ENCODE measurements around the gene KCNK13. TPM values are rescaled to one million over a fixed set of nuclear protein-coding genes. Genes with fewer than 3 reads are reported as not detected.

The KCNK13 gene
- total RNA-seq, 1 experiment from 2014 or later, result not detected

DNA sequence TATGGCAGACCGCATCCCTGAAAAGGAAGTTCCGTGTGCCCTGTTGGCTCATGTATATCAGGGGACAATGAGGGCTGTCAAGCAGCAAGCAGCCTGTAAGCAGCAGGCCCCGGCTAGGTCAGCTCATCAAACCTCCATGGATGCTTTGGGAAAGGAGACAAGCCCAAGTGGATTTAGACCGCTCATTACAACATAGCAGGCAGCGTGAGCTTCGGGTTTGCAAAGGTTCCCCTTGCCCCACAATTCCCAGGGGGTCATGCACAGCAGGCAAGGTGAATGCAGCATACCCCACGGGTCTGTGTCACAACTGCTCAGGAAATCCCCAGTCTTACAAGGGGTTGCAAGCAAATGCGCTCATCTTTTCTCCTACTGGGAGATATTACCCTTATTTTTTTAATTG, 54.6 kb downstream of the KCNK13 start:
- Histone ChIP-seq H3K4me2 (ENCODE audit: low read depth, low read length, poor library complexity, severe bottlenecking) (no peak overlapping the region), H3K9me2 (replicated peaks; ENCODE audit: insufficient read depth, low read length) (no peaks in the 10 kb centered on the region), H3K27me3 (ENCODE audit: low read length) (peaks cover 4% of the 10 kb centered on the region; the same call in 1 of the 2 replicates), H3K79me2 (ENCODE audit: low read length) (no peaks in the 10 kb centered on the region), H3K9me3 (ENCODE audit: low read length) (no peaks in the 10 kb centered on the region), H3K27ac (ENCODE audit: low read length) (no peak overlapping the region), H3K4me3 (ENCODE audit: low read length) (no peak overlapping the region), H3K36me3 (ENCODE audit: insufficient read depth, low read length) (no peaks in the 10 kb centered on the region), H3K9ac (ENCODE audit: low read length) (no peak overlapping the region), H3K4me1 (ENCODE audit: low read length) (peaks cover 8% of the 10 kb centered on the region), H2AFZ (ENCODE audit: low read length) (0 out of 2 replicates have a peak overlapping the region, but pooled peaks have one; percentile 5), H4K20me1 (ENCODE audit: insufficient read depth, low read depth, low read length) (no peaks in the 10 kb centered on the region)
- DNase-seq, result no peak

DNA sequence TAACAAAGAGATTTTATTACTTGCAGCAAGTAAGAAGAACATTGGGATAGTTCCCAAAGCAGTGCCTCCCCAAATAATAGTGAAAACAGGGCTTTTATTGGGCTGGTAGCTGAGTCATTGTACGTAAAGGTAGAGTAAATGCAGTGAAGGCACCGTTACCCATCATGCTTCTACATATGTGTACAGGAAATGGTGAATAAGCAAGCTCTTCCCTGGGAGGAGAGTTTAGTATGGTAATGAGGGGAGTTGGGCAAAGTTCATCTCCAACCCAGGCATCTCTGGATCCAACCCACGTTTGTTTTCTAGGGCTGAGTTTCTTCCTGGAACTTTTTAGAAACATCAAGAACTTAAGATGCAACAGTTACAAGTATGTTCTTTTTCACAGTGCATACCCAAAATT, 56.2 kb downstream of the KCNK13 start:
- DNase-seq, result no peak
- H3K9me2 ChIP-seq (replicated peaks; ENCODE audit: insufficient read depth, low read length), result no peaks in the 10 kb centered on the region
- H2AFZ ChIP-seq (ENCODE audit: low read length), result no peak overlapping the region

DNA sequence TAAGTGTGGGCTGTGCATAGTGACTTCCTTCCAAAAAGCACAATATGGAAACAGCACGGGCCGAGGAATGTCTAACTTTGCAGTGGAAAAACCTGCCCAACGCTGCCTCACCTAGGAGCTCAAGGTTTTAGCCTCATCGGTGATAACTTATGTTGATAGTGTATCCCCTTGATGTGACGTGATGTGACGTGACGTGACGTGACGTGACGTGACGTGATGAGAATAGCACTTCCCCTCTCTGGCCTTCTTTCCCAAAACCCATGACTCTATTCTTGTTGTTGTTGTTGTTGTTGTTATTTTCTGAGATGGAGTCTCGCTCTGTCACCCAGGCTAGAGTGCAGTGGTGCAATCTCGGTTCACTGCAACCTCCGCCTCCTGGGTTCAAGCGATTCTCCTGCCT, 64.5 kb downstream of the KCNK13 start:
- Histone ChIP-seq H3K9me2 (replicated peaks; ENCODE audit: insufficient read depth, low read length) (no peaks in the 10 kb centered on the region), H3K79me2 (ENCODE audit: low read length) (no peaks in the 10 kb centered on the region), H3K4me1 (ENCODE audit: low read length) (no peaks in the 10 kb centered on the region), H3K36me3 (ENCODE audit: insufficient read depth, low read length) (no peaks in the 10 kb centered on the region), H4K20me1 (ENCODE audit: insufficient read depth, low read depth, low read length) (no peaks in the 10 kb centered on the region), H3K4me2 (ENCODE audit: low read depth, low read length, poor library complexity, severe bottlenecking) (no peak overlapping the region), H3K27ac (ENCODE audit: low read length) (no peak overlapping the region), H3K9ac (ENCODE audit: low read length) (no peak overlapping the region), H3K9me3 (ENCODE audit: low read length) (no peaks in the 10 kb centered on the region), H3K27me3 (ENCODE audit: low read length) (no peaks in the 10 kb centered on the region), H2AFZ (ENCODE audit: low read length) (no peak overlapping the region), H3K4me3 (ENCODE audit: low read length) (no peak overlapping the region)
- no peak for DNase-seq

More for the DNA sequence above, 56.2 kb downstream of the KCNK13 start:
- no peak overlapping the region for H3K4me2 ChIP-seq (ENCODE audit: low read depth, low read length, poor library complexity, severe bottlenecking)
- H3K9ac ChIP-seq (ENCODE audit: low read length), result no peak overlapping the region
- H3K4me1 ChIP-seq (ENCODE audit: low read length), result peaks cover 8% of the 10 kb centered on the region
- peaks cover 4% of the 10 kb centered on the region; the same call in 1 of the 2 replicates for H3K27me3 ChIP-seq (ENCODE audit: low read length)
- no peak overlapping the region for H3K4me3 ChIP-seq (ENCODE audit: low read length)
- H3K27ac ChIP-seq (ENCODE audit: low read length), result no peak overlapping the region
- no peaks in the 10 kb centered on the region for H4K20me1 ChIP-seq (ENCODE audit: insufficient read depth, low read depth, low read length)
- no peaks in the 10 kb centered on the region for H3K9me3 ChIP-seq (ENCODE audit: low read length)
- H3K79me2 ChIP-seq (ENCODE audit: low read length), result no peaks in the 10 kb centered on the region
- H3K36me3 ChIP-seq (ENCODE audit: insufficient read depth, low read length), result no peaks in the 10 kb centered on the region

DNA sequence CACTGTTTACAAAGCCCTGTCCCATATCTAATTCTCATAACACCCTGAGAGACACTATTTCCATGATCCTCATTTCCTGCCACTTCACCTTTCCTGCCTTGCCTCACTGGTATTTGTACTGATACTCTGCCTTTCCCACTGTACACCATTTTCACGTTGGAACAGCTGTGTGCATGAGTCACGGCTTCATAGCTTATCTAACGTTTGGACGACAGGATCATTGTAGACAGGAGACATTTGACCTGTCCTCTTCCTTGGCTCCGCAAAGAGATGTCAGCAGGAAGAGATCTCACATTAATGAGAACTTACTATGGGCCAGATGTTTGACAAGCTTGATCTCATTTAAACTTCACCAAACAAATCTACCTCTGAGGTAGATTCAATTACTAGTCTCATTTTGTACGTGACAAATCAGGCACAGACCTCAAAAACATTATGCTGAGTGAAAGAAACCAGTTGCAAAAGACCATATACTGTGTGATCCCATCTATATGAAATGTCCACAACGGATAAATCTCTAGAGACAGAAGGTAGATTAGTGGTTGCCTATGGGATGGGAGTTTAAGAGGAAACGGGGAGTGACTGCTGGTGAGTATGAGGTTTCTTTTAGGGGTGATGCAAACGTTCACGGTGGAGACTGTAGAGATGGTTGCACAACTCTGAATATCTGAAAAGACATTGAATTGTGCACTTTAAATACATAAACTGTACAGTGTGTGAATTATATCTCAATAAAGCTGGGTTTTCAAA, 71.2 kb downstream of the KCNK13 start:
- Histone ChIP-seq H3K9me2 (replicated peaks; ENCODE audit: insufficient read depth, low read length) (no peaks in the 10 kb centered on the region), H3K4me3 (ENCODE audit: low read length) (no peak overlapping the region), H3K79me2 (ENCODE audit: low read length) (no peaks in the 10 kb centered on the region), H3K27ac (ENCODE audit: low read length) (no peak overlapping the region), H2AFZ (ENCODE audit: low read length) (no peak overlapping the region), H3K4me2 (ENCODE audit: low read depth, low read length, poor library complexity, severe bottlenecking) (no peak overlapping the region), H3K4me1 (ENCODE audit: low read length) (no peaks in the 10 kb centered on the region), H3K9me3 (ENCODE audit: low read length) (no peaks in the 10 kb centered on the region), H4K20me1 (ENCODE audit: insufficient read depth, low read depth, low read length) (no peaks in the 10 kb centered on the region), H3K36me3 (ENCODE audit: insufficient read depth, low read length) (no peaks in the 10 kb centered on the region), H3K27me3 (ENCODE audit: low read length) (no peaks in the 10 kb centered on the region), H3K9ac (ENCODE audit: low read length) (no peak overlapping the region)
- no peak for DNase-seq

DNA sequence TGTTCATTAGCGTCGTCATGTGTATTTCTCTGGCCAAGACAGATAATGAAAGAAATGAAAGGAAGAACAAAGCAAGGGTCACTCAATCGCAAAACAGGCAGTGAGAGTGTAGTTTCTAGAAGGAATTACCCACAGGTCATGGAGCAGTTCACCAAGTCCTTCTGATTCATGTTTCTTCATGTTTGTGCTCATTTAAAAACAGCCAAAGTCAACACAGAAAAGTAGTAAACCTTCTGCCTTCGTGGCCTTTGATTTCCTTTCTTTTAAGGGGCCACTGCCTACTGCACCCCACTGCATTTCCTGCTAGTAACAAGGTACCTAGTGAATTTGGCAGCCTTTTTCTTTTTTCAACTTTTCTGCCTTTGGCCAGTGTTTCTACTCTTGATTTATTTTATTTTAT, 75.1 kb downstream of the KCNK13 start:
- H3K4me2 ChIP-seq (ENCODE audit: low read depth, low read length, poor library complexity, severe bottlenecking), result no peak overlapping the region

DNA sequence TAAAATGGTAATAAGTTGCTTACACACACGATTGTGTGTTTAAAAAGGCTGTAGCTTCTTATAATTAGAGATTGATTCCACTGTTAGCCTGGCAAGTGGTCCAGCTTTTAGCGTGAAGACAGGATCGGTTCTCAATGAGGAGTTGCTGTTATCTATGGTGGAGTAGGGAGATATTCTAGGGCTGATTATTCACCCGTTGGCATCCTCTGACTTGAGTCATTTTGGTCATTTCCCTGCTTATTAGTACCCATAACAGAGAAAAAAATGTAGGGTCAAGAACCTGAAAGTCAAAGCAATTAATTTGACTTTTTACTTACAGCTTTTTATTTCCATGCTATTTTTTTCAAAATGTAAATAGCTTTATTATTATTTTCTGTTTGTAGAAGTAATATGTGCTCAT, 76.0 kb downstream of the KCNK13 start:
- H3K27ac ChIP-seq (ENCODE audit: low read length), result no peak overlapping the region
- no peaks in the 10 kb centered on the region for H3K79me2 ChIP-seq (ENCODE audit: low read length)
- no peaks in the 10 kb centered on the region for H3K27me3 ChIP-seq (ENCODE audit: low read length)
- no peaks in the 10 kb centered on the region for H3K9me3 ChIP-seq (ENCODE audit: low read length)
- H2AFZ ChIP-seq (ENCODE audit: low read length), result no peak overlapping the region
- DNase-seq, result no peak
- no peaks in the 10 kb centered on the region for H3K4me1 ChIP-seq (ENCODE audit: low read length)
- H3K4me3 ChIP-seq (ENCODE audit: low read length), result no peak overlapping the region
- no peaks in the 10 kb centered on the region for H3K36me3 ChIP-seq (ENCODE audit: insufficient read depth, low read length)
- H3K4me2 ChIP-seq (ENCODE audit: low read depth, low read length, poor library complexity, severe bottlenecking), result no peak overlapping the region
- H3K9ac ChIP-seq (ENCODE audit: low read length), result no peak overlapping the region
- H3K9me2 ChIP-seq (replicated peaks; ENCODE audit: insufficient read depth, low read length), result no peaks in the 10 kb centered on the region
- H4K20me1 ChIP-seq (ENCODE audit: insufficient read depth, low read depth, low read length), result no peaks in the 10 kb centered on the region

More for the DNA sequence above, 75.1 kb downstream of the KCNK13 start:
- Histone ChIP-seq H3K27me3 (ENCODE audit: low read length) (no peaks in the 10 kb centered on the region), H3K9me3 (ENCODE audit: low read length) (no peaks in the 10 kb centered on the region), H4K20me1 (ENCODE audit: insufficient read depth, low read depth, low read length) (no peaks in the 10 kb centered on the region), H3K9me2 (replicated peaks; ENCODE audit: insufficient read depth, low read length) (no peaks in the 10 kb centered on the region), H2AFZ (ENCODE audit: low read length) (no peak overlapping the region), H3K9ac (ENCODE audit: low read length) (no peak overlapping the region), H3K27ac (ENCODE audit: low read length) (no peak overlapping the region), H3K79me2 (ENCODE audit: low read length) (no peaks in the 10 kb centered on the region), H3K36me3 (ENCODE audit: insufficient read depth, low read length) (no peaks in the 10 kb centered on the region), H3K4me1 (ENCODE audit: low read length) (no peaks in the 10 kb centered on the region), H3K4me3 (ENCODE audit: low read length) (no peak overlapping the region)
- no peak for DNase-seq

DNA sequence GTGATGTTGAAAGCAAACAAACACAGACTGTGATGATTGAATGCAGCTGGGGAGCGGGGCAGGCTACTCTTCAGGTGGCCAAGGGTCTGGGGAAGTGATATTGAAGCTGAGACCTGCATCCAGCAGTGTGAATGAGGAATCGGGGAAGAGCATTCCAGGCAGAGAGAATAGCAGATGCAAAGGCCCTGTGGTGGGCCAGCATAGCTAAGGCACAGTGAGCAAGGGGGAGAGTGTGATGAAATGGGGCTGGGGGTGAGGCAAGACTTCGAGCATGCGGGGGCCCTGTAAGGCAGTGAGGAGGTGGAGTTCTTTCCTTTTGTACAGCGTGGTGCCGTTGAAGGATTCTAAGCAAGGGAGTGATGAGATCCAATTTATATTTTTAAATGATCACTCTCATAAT, 77.4 kb downstream of the KCNK13 start:
- H3K9ac ChIP-seq (ENCODE audit: low read length), result no peak overlapping the region
- no peak overlapping the region for H3K4me2 ChIP-seq (ENCODE audit: low read depth, low read length, poor library complexity, severe bottlenecking)
- no peaks in the 10 kb centered on the region for H4K20me1 ChIP-seq (ENCODE audit: insufficient read depth, low read depth, low read length)
- H3K27me3 ChIP-seq (ENCODE audit: low read length), result no peaks in the 10 kb centered on the region
- no peak for DNase-seq
- H3K4me1 ChIP-seq (ENCODE audit: low read length), result no peaks in the 10 kb centered on the region
- H3K4me3 ChIP-seq (ENCODE audit: low read length), result no peak overlapping the region
- H3K9me3 ChIP-seq (ENCODE audit: low read length), result no peaks in the 10 kb centered on the region
- H3K27ac ChIP-seq (ENCODE audit: low read length), result no peak overlapping the region
- H3K9me2 ChIP-seq (replicated peaks; ENCODE audit: insufficient read depth, low read length), result no peaks in the 10 kb centered on the region
- no peaks in the 10 kb centered on the region for H3K36me3 ChIP-seq (ENCODE audit: insufficient read depth, low read length)
- H2AFZ ChIP-seq (ENCODE audit: low read length), result no peak overlapping the region
- no peaks in the 10 kb centered on the region for H3K79me2 ChIP-seq (ENCODE audit: low read length)

DNA sequence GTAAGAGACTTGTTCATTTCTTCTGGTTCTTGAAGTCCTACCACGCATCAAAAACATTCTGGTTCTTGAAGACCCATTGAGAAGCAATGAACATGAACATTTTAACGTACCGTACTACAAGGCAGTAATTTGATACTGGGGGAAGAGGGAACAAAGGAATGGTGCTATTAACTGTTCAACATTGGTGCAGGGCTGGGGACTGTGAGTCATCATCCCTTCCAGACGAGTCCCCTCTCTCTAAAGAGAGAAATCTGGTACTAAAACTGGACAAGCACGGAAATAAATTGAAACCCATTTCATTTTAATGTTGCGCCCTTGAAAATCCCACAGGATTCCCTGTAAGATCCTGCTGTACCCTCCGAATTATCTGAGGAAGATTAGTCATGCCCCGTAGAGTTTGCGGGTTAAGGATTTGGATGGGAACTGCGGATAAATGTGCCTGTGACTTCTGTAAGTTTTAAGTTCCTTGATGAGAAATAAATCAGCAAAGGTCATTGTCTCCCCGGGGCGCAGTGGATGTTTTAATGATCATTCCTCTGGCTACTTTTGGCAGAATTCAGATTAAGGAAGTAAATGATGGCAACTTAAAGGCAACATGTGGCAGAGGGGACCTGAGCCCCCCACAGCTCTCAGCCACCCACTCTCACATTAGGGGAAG, 78.6 kb downstream of the KCNK13 start:
- Histone ChIP-seq H3K36me3 (ENCODE audit: insufficient read depth, low read length) (no peaks in the 10 kb centered on the region), H3K9me3 (ENCODE audit: low read length) (no peaks in the 10 kb centered on the region), H3K9me2 (replicated peaks; ENCODE audit: insufficient read depth, low read length) (no peaks in the 10 kb centered on the region), H3K79me2 (ENCODE audit: low read length) (no peaks in the 10 kb centered on the region), H3K9ac (ENCODE audit: low read length) (no peak overlapping the region), H3K4me3 (ENCODE audit: low read length) (no peak overlapping the region), H3K4me1 (ENCODE audit: low read length) (no peaks in the 10 kb centered on the region), H3K4me2 (ENCODE audit: low read depth, low read length, poor library complexity, severe bottlenecking) (no peak overlapping the region), H2AFZ (ENCODE audit: low read length) (no peak overlapping the region), H3K27me3 (ENCODE audit: low read length) (no peaks in the 10 kb centered on the region), H4K20me1 (ENCODE audit: insufficient read depth, low read depth, low read length) (no peaks in the 10 kb centered on the region), H3K27ac (ENCODE audit: low read length) (no peak overlapping the region)
- no peak for DNase-seq
